ENCODE data around the gene NCBP2. TPM values are rescaled to one million over a fixed set of nuclear protein-coding genes. Genes with fewer than 3 reads are reported as not detected.

The NCBP2 gene
- 10 to 100 TPM; 37.4 to 47.9 TPM for total RNA-seq
- polyA plus RNA-seq, result 10 to 100 TPM; 47.1 to 48.6 TPM
- long read RNA-seq, donor 1, transcript NCBP2-201 (4 exons, 2,169 nt), result major isoform, 24 of 34 reads
- long read RNA-seq, donor 1, partial matches to known transcripts, result 8 of 34 reads
- long read RNA-seq, donor 1, other reads (novel, unspliced or antisense), result 0 of 34 reads
- long read RNA-seq, donor 2, full-length matches to known transcripts, result 15 of 15 reads
- long read RNA-seq, donor 2, partial matches to known transcripts, result 0 of 15 reads
- long read RNA-seq, donor 2, other reads (novel, unspliced or antisense), result 0 of 15 reads
- long read RNA-seq, donor 3, transcript NCBP2-201 (4 exons, 2,169 nt), result major isoform, 16 of 18 reads
- long read RNA-seq, donor 3, partial matches to known transcripts, result 0 of 18 reads
- long read RNA-seq, donor 3, other reads (novel, unspliced or antisense), result 0 of 18 reads
- long read RNA-seq, donor 4, full-length matches to known transcripts, result 16 of 16 reads
- long read RNA-seq, donor 4, partial matches to known transcripts, result 0 of 16 reads
- long read RNA-seq, donor 4, other reads (novel, unspliced or antisense), result 0 of 16 reads
- long read RNA-seq, donor 5, full-length matches to known transcripts, result 41 of 41 reads
- long read RNA-seq, donor 5, partial matches to known transcripts, result 0 of 41 reads
- long read RNA-seq, donor 5, other reads (novel, unspliced or antisense), result 0 of 41 reads

- Histone ChIP-seq H3K4me1 (ENCODE audit: control insufficient read depth in 5 of 5, insufficient read depth in 5 of 5, low read length in 5 of 5) (peaks cover 0 to 19% (median 5%) of the 10 kb centered on the region in 5 donors), H3K27me3 (ENCODE audit: control insufficient read depth in 3 of 3, insufficient read depth in 3 of 3, low read length in 2 of 3) (no peaks in the 10 kb centered on the region), H3K4me3 (peak within 1 kb of the TSS; percentile 93), H3K9ac (ENCODE audit: insufficient read depth in 1 of 2, low read length in 2 of 2) (peak within 1 kb of the TSS; percentile 83 to 97), H3K9me3 (ENCODE audit: control insufficient read depth in 4 of 4, insufficient read depth in 3 of 4, low read length in 3 of 4) (no peaks in the 10 kb centered on the region), H3K36me3 (ENCODE audit: control insufficient read depth in 4 of 4, insufficient read depth in 4 of 4, low read length in 4 of 4) (peaks cover 6 to 15% (median 12%) of the 10 kb centered on the region in 4 donors), H3K27ac (ENCODE audit: low read depth in 1 of 2, low read length in 1 of 2) (peak within 1 kb of the TSS; percentile 87 to 98)
- peak; percentile 34 for TF ChIP-seq CTCF (IDR thresholded peaks at IDR 0.05; ENCODE audit: control extremely low read depth, extremely low read depth)
- DNase-seq (peak; percentile 98 to 99 (median 98)), ATAC-seq (ENCODE audit: insufficient read depth, low FRiP score) (peak; percentile 96)
- WGBS, 2 donors, result 0% methylated on average over 77 of the region's 77 CpGs
Observed at GRCh38 chr3:196942226-196942914, at the start of gene NCBP2. Gene NCBP2 (minus strand): TSS chr3:196942528. CDS start chr3:196942503, 25 bp downstream.

- no peaks in the 10 kb centered on the region for H3K4me1 ChIP-seq (ENCODE audit: control insufficient read depth in 5 of 5, insufficient read depth in 5 of 5, low read length in 5 of 5)
- no peaks in the 10 kb centered on the region for H3K9me3 ChIP-seq (ENCODE audit: control insufficient read depth in 4 of 4, insufficient read depth in 3 of 4, low read length in 3 of 4)
- H3K27ac ChIP-seq (ENCODE audit: low read depth in 1 of 2, low read length in 1 of 2), result no peak overlapping the region
- H3K9ac ChIP-seq (ENCODE audit: insufficient read depth in 1 of 2, low read length in 2 of 2), result no peak overlapping the region
- H3K36me3 ChIP-seq (ENCODE audit: control insufficient read depth in 4 of 4, insufficient read depth in 4 of 4, low read length in 4 of 4), result no peaks in the 10 kb centered on the region
- TF ChIP-seq CTCF (IDR thresholded peaks at IDR 0.05; ENCODE audit: control extremely low read depth, extremely low read depth), result no peak
- DNase-seq (no peak), ATAC-seq (ENCODE audit: insufficient read depth, low FRiP score) (no peak)
- H3K4me3 ChIP-seq, result no peak overlapping the region
- WGBS, 2 donors, result 89 to 92% methylated on average over 28 of the region's 28 CpGs
- no peaks in the 10 kb centered on the region for H3K27me3 ChIP-seq (ENCODE audit: control insufficient read depth in 3 of 3, insufficient read depth in 3 of 3, low read length in 2 of 3)
Observed at GRCh38 chr3:196991581-196992460, 49.5 kb upstream of the NCBP2 start.

- no peaks in the 10 kb centered on the region for H3K27me3 ChIP-seq (ENCODE audit: control insufficient read depth in 3 of 3, insufficient read depth in 3 of 3, low read length in 2 of 3)
- no peak overlapping the region for H3K9ac ChIP-seq (ENCODE audit: insufficient read depth in 1 of 2, low read length in 2 of 2)
- WGBS, 2 donors, result 93 to 97% methylated on average over 10 of the region's 10 CpGs
- H3K9me3 ChIP-seq (ENCODE audit: control insufficient read depth in 4 of 4, insufficient read depth in 3 of 4, low read length in 3 of 4), result no peaks in the 10 kb centered on the region
- H3K4me1 ChIP-seq (ENCODE audit: control insufficient read depth in 5 of 5, insufficient read depth in 5 of 5, low read length in 5 of 5), result no peaks in the 10 kb centered on the region
- H3K27ac ChIP-seq (ENCODE audit: low read depth in 1 of 2, low read length in 1 of 2), result no peak overlapping the region
- H3K4me3 ChIP-seq, result no peak overlapping the region
- H3K36me3 ChIP-seq (ENCODE audit: control insufficient read depth in 4 of 4, insufficient read depth in 4 of 4, low read length in 4 of 4), result no peaks in the 10 kb centered on the region
- DNase-seq, result no peak
- ATAC-seq (ENCODE audit: insufficient read depth, low FRiP score), result no peak
- TF ChIP-seq CTCF (IDR thresholded peaks at IDR 0.05; ENCODE audit: control extremely low read depth, extremely low read depth), result no peak
Observed at GRCh38 chr3:196990601-196991007, 48.3 kb upstream of the NCBP2 start.

All from lung (tissue), 16 donors.